DOHH2 (cell line): ENCODE measurements around the gene CDK14.

ENCODE experiments used
- H3F3A ChIP-seq: fragments of 200-600 bp; sonication (generic), shearing (Covaris generic); 2 replicates; pipeline ENCODE4 v1.6.0; 2016; ENCODE audit warnings: antibody characterized with exemption, mild to moderate bottlenecking; ENCODE audit not compliant: control insufficient read depth, insufficient read depth
- H3K27ac ChIP-seq: fragments of 200-600 bp; sonication (generic); 2 replicates; pipeline ENCODE4 v1.5.1; 2014; ENCODE audit warnings: low read depth, mild to moderate bottlenecking, low read length, moderate library complexity
- H3K27me3 ChIP-seq: fragments of 200-600 bp; sonication (generic); 2 replicates; pipeline ENCODE4 v1.6.1; 2014; ENCODE audit warnings: mild to moderate bottlenecking, low read length, mixed read lengths; ENCODE audit not compliant: control insufficient read depth
- H3K36me3 ChIP-seq: fragments of 200-600 bp; sonication (generic); 2 replicates; pipeline ENCODE4 v1.6.1; 2014; ENCODE audit warnings: mild to moderate bottlenecking, low read length, moderate library complexity, mixed read lengths; ENCODE audit not compliant: control insufficient read depth
- H3K4me1 ChIP-seq: fragments of 200-600 bp; sonication (generic); 2 replicates; pipeline ENCODE4 v1.6.1; 2014; ENCODE audit warnings: mild to moderate bottlenecking, low read length, mixed read lengths; ENCODE audit not compliant: control insufficient read depth
- H3K4me2 ChIP-seq: fragments of 200-600 bp; sonication (generic); 2 replicates; pipeline ENCODE4 v1.6.0; 2014; ENCODE audit warnings: mild to moderate bottlenecking, low read length, moderate library complexity
- H3K4me3 ChIP-seq: fragments of 200-600 bp; sonication (generic); 2 replicates; pipeline ENCODE4 v1.5.1; 2014; ENCODE audit warnings: mild to moderate bottlenecking, low read length, mixed read lengths
- H3K79me2 ChIP-seq: fragments of 200-600 bp; sonication (generic); 2 replicates; pipeline ENCODE4 v1.6.1; 2014; ENCODE audit warnings: mild to moderate bottlenecking, low read length, mixed read lengths; ENCODE audit not compliant: control insufficient read depth
- H3K9me2 ChIP-seq: fragments of 200-600 bp; sonication (generic); replicated peaks from 2 replicates; pipeline ENCODE4 v1.6.1; 2014; ENCODE audit warnings: mild to moderate bottlenecking, low read length, mixed read lengths; ENCODE audit not compliant: control insufficient read depth
- H3K9me3 ChIP-seq: fragments of 200-600 bp; sonication (generic); 2 replicates; pipeline ENCODE4 v1.6.1; 2014; ENCODE audit warnings: antibody characterized with exemption, low read length, mixed read lengths; ENCODE audit not compliant: control insufficient read depth, insufficient read depth
- H4K20me1 ChIP-seq: fragments of 200-600 bp; sonication (generic); 2 replicates; pipeline ENCODE4 v1.6.0; 2014; ENCODE audit warnings: low read depth, mild to moderate bottlenecking, antibody characterized with exemption, low read length, moderate library complexity; ENCODE audit not compliant: control insufficient read depth, insufficient read depth
- EZH2phosphoT487 ChIP-seq: fragments of 200-600 bp; sonication (generic); IDR thresholded peaks from 2 replicates; pipeline ENCODE4 v1.6.1; 2017; ENCODE audit warnings: borderline replicate concordance, mild to moderate bottlenecking, antibody characterized with exemption, low read length, moderate library complexity, mixed read lengths
- TF ChIP-seq, protein P1 (sequence below): fragments of 200-600 bp; sonication (generic); IDR thresholded peaks from one replicate; pipeline ENCODE4 v1.5.1; 2014; ENCODE audit warnings: antibody characterized with exemption, mild to moderate bottlenecking, low read depth, low read length; ENCODE audit not compliant: poor library complexity, severe bottlenecking

The CDK14 gene

DNA sequence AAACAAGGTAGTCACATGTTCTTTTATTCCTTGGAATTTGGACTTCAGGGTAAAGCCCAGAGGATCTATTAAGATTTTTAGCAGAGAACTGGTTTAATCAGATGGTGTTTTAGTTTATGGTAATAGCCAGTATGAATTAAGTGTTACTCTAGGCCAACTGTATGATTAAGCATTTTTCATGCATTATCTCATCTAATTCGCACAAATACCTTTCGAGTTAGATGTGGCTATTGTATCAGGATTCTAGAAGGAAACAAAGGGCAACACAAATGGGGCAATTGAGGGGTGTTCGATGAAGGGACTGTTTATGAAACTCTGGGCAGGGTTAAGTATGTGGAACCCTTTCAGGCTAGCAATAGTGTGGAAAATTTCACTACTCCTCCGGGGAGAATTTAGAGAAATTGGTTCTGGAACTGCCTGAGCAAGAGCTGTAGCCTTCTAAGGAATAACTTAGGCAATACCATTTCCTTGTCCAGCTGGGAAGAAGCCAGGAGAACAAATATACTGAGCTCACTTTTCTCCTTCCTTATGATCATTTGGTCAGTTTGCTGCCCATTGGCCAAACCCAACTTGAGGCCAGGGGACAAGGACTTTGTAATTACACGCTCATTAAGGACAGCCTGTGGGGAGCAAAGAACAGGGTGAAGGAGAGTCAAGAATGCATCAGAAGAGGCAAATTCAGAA lies 349.1 kb downstream of the CDK14 start:
- no peak overlapping the region for H3K4me3 ChIP-seq
- no peaks in the 10 kb centered on the region for H3K9me2 ChIP-seq
- no peak for TF ChIP-seq EZH2phosphoT487
- H3K9me3 ChIP-seq, result no peaks in the 10 kb centered on the region
- no peak overlapping the region for H3K4me2 ChIP-seq
- no peaks in the 10 kb centered on the region for H3F3A ChIP-seq
- H3K36me3 ChIP-seq, result peaks cover 24% of the 10 kb centered on the region
- no peaks in the 10 kb centered on the region for H3K79me2 ChIP-seq
- H3K27ac ChIP-seq, result no peak overlapping the region
- H3K4me1 ChIP-seq, result no peaks in the 10 kb centered on the region
- H4K20me1 ChIP-seq, result peaks cover 3% of the 10 kb centered on the region; the same call in 1 of the 2 replicates
- no peaks in the 10 kb centered on the region for H3K27me3 ChIP-seq

DNA sequence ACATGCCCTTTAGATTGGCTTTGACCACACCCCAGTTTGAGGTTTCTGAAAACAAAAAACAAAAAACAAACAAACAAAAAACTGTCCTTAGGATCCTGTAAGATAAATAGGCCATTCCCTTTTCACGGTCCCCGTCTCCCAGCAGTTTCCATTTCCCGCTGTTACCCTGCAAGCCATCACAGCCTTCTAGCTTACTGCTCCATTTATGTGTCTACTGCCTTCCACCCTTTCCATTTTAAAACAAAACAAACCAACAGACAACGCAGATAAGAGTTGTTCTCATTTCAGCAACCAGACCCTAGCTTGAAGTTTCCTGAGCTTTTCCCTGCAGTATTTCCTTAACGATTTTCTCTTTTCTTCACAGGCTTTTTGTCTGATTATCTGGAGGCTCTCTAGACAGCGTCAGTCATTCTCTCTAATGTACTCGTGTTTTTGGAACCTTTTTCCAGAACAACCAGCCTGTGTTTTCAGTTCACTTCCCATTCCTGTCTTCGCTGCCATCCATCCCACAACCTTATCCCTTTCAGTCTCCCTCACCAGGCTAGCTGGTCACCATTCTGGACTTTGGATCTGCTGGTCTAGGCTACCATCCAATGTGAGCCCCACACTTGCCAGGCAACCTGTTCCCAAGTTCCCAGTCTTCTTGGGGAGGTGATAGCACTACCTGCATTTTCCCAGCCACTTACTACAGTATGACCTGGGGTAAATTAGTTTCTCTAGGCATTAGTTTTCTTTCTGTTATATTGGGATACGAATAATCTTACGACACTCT lies 350.8 kb downstream of the CDK14 start:
- Histone ChIP-seq H3K4me3 (no peak overlapping the region), H3K4me2 (no peak overlapping the region), H3K79me2 (no peaks in the 10 kb centered on the region), H3K27me3 (no peaks in the 10 kb centered on the region), H4K20me1 (peaks cover 3% of the 10 kb centered on the region; the same call in 1 of the 2 replicates), H3K27ac (no peak overlapping the region), H3K36me3 (peaks cover 24% of the 10 kb centered on the region), H3F3A (no peaks in the 10 kb centered on the region), H3K9me3 (no peaks in the 10 kb centered on the region), H3K4me1 (no peaks in the 10 kb centered on the region), H3K9me2 (no peaks in the 10 kb centered on the region)
- TF ChIP-seq, protein P1, sequence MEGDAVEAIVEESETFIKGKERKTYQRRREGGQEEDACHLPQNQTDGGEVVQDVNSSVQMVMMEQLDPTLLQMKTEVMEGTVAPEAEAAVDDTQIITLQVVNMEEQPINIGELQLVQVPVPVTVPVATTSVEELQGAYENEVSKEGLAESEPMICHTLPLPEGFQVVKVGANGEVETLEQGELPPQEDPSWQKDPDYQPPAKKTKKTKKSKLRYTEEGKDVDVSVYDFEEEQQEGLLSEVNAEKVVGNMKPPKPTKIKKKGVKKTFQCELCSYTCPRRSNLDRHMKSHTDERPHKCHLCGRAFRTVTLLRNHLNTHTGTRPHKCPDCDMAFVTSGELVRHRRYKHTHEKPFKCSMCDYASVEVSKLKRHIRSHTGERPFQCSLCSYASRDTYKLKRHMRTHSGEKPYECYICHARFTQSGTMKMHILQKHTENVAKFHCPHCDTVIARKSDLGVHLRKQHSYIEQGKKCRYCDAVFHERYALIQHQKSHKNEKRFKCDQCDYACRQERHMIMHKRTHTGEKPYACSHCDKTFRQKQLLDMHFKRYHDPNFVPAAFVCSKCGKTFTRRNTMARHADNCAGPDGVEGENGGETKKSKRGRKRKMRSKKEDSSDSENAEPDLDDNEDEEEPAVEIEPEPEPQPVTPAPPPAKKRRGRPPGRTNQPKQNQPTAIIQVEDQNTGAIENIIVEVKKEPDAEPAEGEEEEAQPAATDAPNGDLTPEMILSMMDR, result no peak
- no peak for TF ChIP-seq EZH2phosphoT487

DNA sequence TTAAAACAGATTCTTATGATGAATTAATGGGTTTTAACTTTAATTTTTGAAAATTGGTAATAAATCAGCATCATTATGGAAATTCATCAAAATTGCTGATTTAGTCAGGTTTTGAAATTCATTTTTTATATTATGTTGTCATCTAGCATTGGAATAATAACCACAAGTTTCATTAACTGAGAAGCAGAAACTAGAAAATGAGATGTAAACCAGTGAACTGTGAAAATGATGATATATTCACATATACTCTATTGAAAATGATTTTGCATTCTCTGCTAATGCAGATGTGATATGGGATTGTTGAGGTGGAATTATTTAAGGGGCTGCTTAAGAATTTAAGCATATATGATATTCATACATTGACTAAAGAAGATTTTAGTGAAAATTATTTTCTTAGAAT lies 352.0 kb downstream of the CDK14 start:
- no peaks in the 10 kb centered on the region for H3K9me3 ChIP-seq

More for the DNA sequence above, 352.0 kb downstream of the CDK14 start:
- H3K36me3 ChIP-seq, result peaks cover 24% of the 10 kb centered on the region
- H3K9me2 ChIP-seq, result no peaks in the 10 kb centered on the region
- peaks cover 3% of the 10 kb centered on the region; the same call in 1 of the 2 replicates for H4K20me1 ChIP-seq
- no peak overlapping the region for H3K4me3 ChIP-seq
- H3K79me2 ChIP-seq, result no peaks in the 10 kb centered on the region
- no peaks in the 10 kb centered on the region for H3F3A ChIP-seq
- H3K4me2 ChIP-seq, result no peak overlapping the region
- no peaks in the 10 kb centered on the region for H3K4me1 ChIP-seq
- no peak overlapping the region for H3K27ac ChIP-seq
- TF ChIP-seq, protein P1, result no peak
- TF ChIP-seq EZH2phosphoT487, result no peak
- no peaks in the 10 kb centered on the region for H3K27me3 ChIP-seq
